MM.1S (cell line): ENCODE measurements around the gene ZNF730.

ENCODE experiments used
- DNase-seq: peaks from one replicate; pipeline ENCODE4 v3.0.0-alpha.2; 2015
- H2AFZ ChIP-seq: fragments of 300-600 bp; sonication (generic); 2 replicates; pipeline ENCODE4 v1.6.0; 2016; ENCODE audit warnings: antibody characterized with exemption, low read length
- H3F3A ChIP-seq: fragments of 300-600 bp; sonication (generic); 2 replicates; pipeline ENCODE4 v1.6.1; 2016; ENCODE audit warnings: mild to moderate bottlenecking, antibody characterized with exemption, low read length, moderate library complexity, mixed read lengths; ENCODE audit not compliant: insufficient read depth
- H3K27ac ChIP-seq: fragments of 300-600 bp; sonication (generic); 2 replicates; pipeline ENCODE4 v1.5.1; 2016; ENCODE audit warnings: mild to moderate bottlenecking, low read length
- H3K27me3 ChIP-seq: fragments of 300-600 bp; sonication (generic); replicated peaks from 2 replicates; pipeline ENCODE4 v1.6.0; 2016; ENCODE audit warnings: low read length; ENCODE audit not compliant: insufficient read depth
- H3K36me3 ChIP-seq: fragments of 300-600 bp; sonication (generic); replicated peaks from 2 replicates; pipeline ENCODE4 v1.6.1; 2016; ENCODE audit warnings: mild to moderate bottlenecking, low read length, mixed read lengths; ENCODE audit not compliant: insufficient read depth
- H3K4me1 ChIP-seq: fragments of 300-600 bp; sonication (generic); 2 replicates; pipeline ENCODE4 v1.6.1; 2016; ENCODE audit warnings: low read length, mixed read lengths
- H3K4me2 ChIP-seq: fragments of 300-600 bp; sonication (generic); 2 replicates; pipeline ENCODE4 v1.6.0; 2016; ENCODE audit warnings: low read depth, low read length
- H3K4me3 ChIP-seq: fragments of 300-600 bp; sonication (generic); 2 replicates; pipeline ENCODE4 v1.5.1; 2016; ENCODE audit warnings: low read length, mixed read lengths
- H3K79me2 ChIP-seq: fragments of 300-600 bp; sonication (generic); 2 replicates; pipeline ENCODE4 v1.6.1; 2016; ENCODE audit warnings: mixed run types, low read length, mixed read lengths
- H3K9ac ChIP-seq: fragments of 300-600 bp; sonication (generic); 2 replicates; pipeline ENCODE4 v1.6.1; 2016; ENCODE audit warnings: low read length, mixed read lengths
- H3K9me2 ChIP-seq: fragments of 300-600 bp; sonication (generic); replicated peaks from 2 replicates; pipeline ENCODE4 v1.6.1; 2016; ENCODE audit warnings: mild to moderate bottlenecking, low read length, mixed read lengths; ENCODE audit not compliant: insufficient read depth
- H3K9me3 ChIP-seq: fragments of 300-600 bp; sonication (generic); replicated peaks from 2 replicates; pipeline ENCODE4 v1.6.1; 2016; ENCODE audit warnings: mild to moderate bottlenecking, low read length, mixed read lengths; ENCODE audit not compliant: insufficient read depth
- H4K20me1 ChIP-seq: fragments of 300-600 bp; sonication (generic); 2 replicates; pipeline ENCODE4 v1.6.1; 2016; ENCODE audit warnings: mild to moderate bottlenecking, low read length, moderate library complexity, mixed read lengths; ENCODE audit not compliant: insufficient read depth
- CTCF ChIP-seq: fragments of 300-600 bp; sonication (generic); IDR thresholded peaks from 2 replicates; pipeline ENCODE4 v1.5.1; 2016; ENCODE audit warnings: antibody characterized with exemption, low read length, mixed read lengths
- EZH2 ChIP-seq: fragments of 300-600 bp; sonication (generic); optimal IDR thresholded peaks from 2 replicates; pipeline ENCODE3; 2017; ENCODE audit warnings: low read depth, mild to moderate bottlenecking, antibody characterized with exemption, low read length, mixed read lengths
- EZH2phosphoT487 ChIP-seq: fragments of 300-600 bp; sonication (generic); IDR thresholded peaks from 2 replicates; pipeline ENCODE4 v1.6.1; 2018; ENCODE audit warnings: antibody characterized with exemption, low read length

The ZNF730 gene

GRCh38 chr19:23116802-23117571, at the start of gene ZNF730:
Gene ZNF730 (plus strand): TSS chr19:23117025. CDS start chr19:23117174, 149 bp downstream.
- Histone ChIP-seq H3K4me2 (no peak within 1 kb of the TSS), H3K36me3 (no peaks in the 10 kb centered on the region), H3K79me2 (no peaks in the 10 kb centered on the region), H3K9ac (no peak within 1 kb of the TSS), H4K20me1 (no peaks in the 10 kb centered on the region), H3F3A (no peaks in the 10 kb centered on the region), H2AFZ (no peak within 1 kb of the TSS), H3K4me1 (no peaks in the 10 kb centered on the region), H3K9me3 (no peaks in the 10 kb centered on the region), H3K9me2 (no peaks in the 10 kb centered on the region), H3K27me3 (no peaks in the 10 kb centered on the region), H3K27ac (no peak within 1 kb of the TSS), H3K4me3 (no peak within 1 kb of the TSS)
- no peak for TF ChIP-seq EZH2
- peak; percentile 42 for DNase-seq

GRCh38 chr19:23070353-23071146, 46.3 kb upstream of the ZNF730 start:
- Histone ChIP-seq H3K4me3 (no peak overlapping the region), H3K27ac (no peak overlapping the region)
- no peak for DNase-seq

GRCh38 chr19:23071147-23071511, 45.7 kb upstream of the ZNF730 start:
- Histone ChIP-seq H3K9me3 (no peaks in the 10 kb centered on the region), H3K27ac (no peak overlapping the region), H2AFZ (no peak overlapping the region), H3F3A (no peaks in the 10 kb centered on the region), H3K4me1 (no peaks in the 10 kb centered on the region), H3K4me2 (no peak overlapping the region), H3K9ac (no peak overlapping the region), H3K36me3 (no peaks in the 10 kb centered on the region), H3K79me2 (no peaks in the 10 kb centered on the region), H3K9me2 (no peaks in the 10 kb centered on the region), H3K27me3 (no peaks in the 10 kb centered on the region), H4K20me1 (no peaks in the 10 kb centered on the region), H3K4me3 (no peak overlapping the region)
- DNase-seq = no peak
- TF ChIP-seq EZH2 = no peak
- no peak for TF ChIP-seq CTCF
- no peak for TF ChIP-seq EZH2phosphoT487

More at GRCh38 chr19:23070353-23071146, 46.3 kb upstream of the ZNF730 start:
- no peaks in the 10 kb centered on the region for H4K20me1 ChIP-seq
- no peak overlapping the region for H3K4me2 ChIP-seq
- no peak overlapping the region for H3K9ac ChIP-seq
- H3F3A ChIP-seq = no peaks in the 10 kb centered on the region
- no peaks in the 10 kb centered on the region for H3K4me1 ChIP-seq
- H3K9me3 ChIP-seq = no peaks in the 10 kb centered on the region
- H3K27me3 ChIP-seq = no peaks in the 10 kb centered on the region
- H3K9me2 ChIP-seq = no peaks in the 10 kb centered on the region
- H3K36me3 ChIP-seq = no peaks in the 10 kb centered on the region
- H2AFZ ChIP-seq = no peak overlapping the region
- TF ChIP-seq CTCF = no peak
- no peaks in the 10 kb centered on the region for H3K79me2 ChIP-seq
